G401 (cell line): Measurements from ENCODE around the gene PTPRE. TPM values are rescaled to one million over a fixed set of nuclear protein-coding genes. Genes with fewer than 3 reads are reported as not detected.

Experiments
- DNase-seq: peaks from one replicate; pipeline ENCODE4 v3.0.0-alpha.2; 2015; ENCODE audit warnings: low spot score
- in situ Hi-C: cut with HindIII; loops from 2 replicates; pipeline ENCODE4 v1.10.0; 2016; ENCODE audit warnings: low sequenced_read_pairs, mixed read lengths
- total RNA-seq: library from RNA; depleted of rRNA; stranded (reverse); fragments of >200 nt; shearing (Covaris generic); gene quantifications from 2 replicates; pipeline ENCODE4 v1.2.3, GENCODE V29; 2014

Gene PTPRE
- total RNA-seq, 1 experiment from 2014 or later = not detected

GRCh38 chr10:128046953-128047290, 140.0 kb downstream of the PTPRE start:
- in situ Hi-C loops = no loop called here
- no peak for DNase-seq

GRCh38 chr10:128047351-128047750, 140.4 kb downstream of the PTPRE start:
- in situ Hi-C loops = no loop called here
- DNase-seq = no peak

- in situ Hi-C loops = no loop called here
- DNase-seq = no peak
Measured at GRCh38 chr10:128047991-128048818, 141.3 kb downstream of the PTPRE start.

- no peak for DNase-seq
- in situ Hi-C loops = no loop called here
Measured at GRCh38 chr10:128048819-128049210, 141.9 kb downstream of the PTPRE start.

- in situ Hi-C loops = no loop called here
- DNase-seq = no peak
Measured at GRCh38 chr10:128049226-128050120, 142.6 kb downstream of the PTPRE start.

GRCh38 chr10:128050121-128050516, 143.2 kb downstream of the PTPRE start:
- DNase-seq = no peak
- in situ Hi-C loops = no loop called here

GRCh38 chr10:128050936-128051335, 144.0 kb downstream of the PTPRE start:
- DNase-seq = no peak
- in situ Hi-C loops = no loop called here

- DNase-seq = no peak
- in situ Hi-C loops = no loop called here
Measured at GRCh38 chr10:128051548-128051947, 144.6 kb downstream of the PTPRE start.

GRCh38 chr10:128052696-128053095, 145.8 kb downstream of the PTPRE start:
- in situ Hi-C loops = no loop called here
- no peak for DNase-seq

- in situ Hi-C loops = no loop called here
Measured at GRCh38 chr10:128053356-128053755, 146.5 kb downstream of the PTPRE start.

GRCh38 chr10:128054163-128054970, 147.5 kb downstream of the PTPRE start:
- in situ Hi-C loops = no loop called here
- DNase-seq = no peak

More at GRCh38 chr10:128053356-128053755, 146.5 kb downstream of the PTPRE start:
- DNase-seq = no peak

- no peak for DNase-seq
- in situ Hi-C loops = no loop called here
Measured at GRCh38 chr10:128055061-128055868, 148.4 kb downstream of the PTPRE start.

GRCh38 chr10:128056303-128057050, 149.6 kb downstream of the PTPRE start:
- in situ Hi-C loops = no loop called here
- DNase-seq = no peak

- in situ Hi-C loops = no loop called here
- no peak for DNase-seq
Measured at GRCh38 chr10:128058106-128058749, 151.3 kb downstream of the PTPRE start.

- in situ Hi-C loops = no loop called here
- DNase-seq = no peak
Measured at GRCh38 chr10:128058750-128059134, 151.8 kb downstream of the PTPRE start.

GRCh38 chr10:128059266-128059981, 152.5 kb downstream of the PTPRE start:
- in situ Hi-C loops = no loop called here
- DNase-seq = no peak

GRCh38 chr10:128059982-128060293, 153.0 kb downstream of the PTPRE start:
- DNase-seq = no peak
- in situ Hi-C loops = no loop called here
